Measurements from ENCODE around the gene FIGNL2.

DNA sequence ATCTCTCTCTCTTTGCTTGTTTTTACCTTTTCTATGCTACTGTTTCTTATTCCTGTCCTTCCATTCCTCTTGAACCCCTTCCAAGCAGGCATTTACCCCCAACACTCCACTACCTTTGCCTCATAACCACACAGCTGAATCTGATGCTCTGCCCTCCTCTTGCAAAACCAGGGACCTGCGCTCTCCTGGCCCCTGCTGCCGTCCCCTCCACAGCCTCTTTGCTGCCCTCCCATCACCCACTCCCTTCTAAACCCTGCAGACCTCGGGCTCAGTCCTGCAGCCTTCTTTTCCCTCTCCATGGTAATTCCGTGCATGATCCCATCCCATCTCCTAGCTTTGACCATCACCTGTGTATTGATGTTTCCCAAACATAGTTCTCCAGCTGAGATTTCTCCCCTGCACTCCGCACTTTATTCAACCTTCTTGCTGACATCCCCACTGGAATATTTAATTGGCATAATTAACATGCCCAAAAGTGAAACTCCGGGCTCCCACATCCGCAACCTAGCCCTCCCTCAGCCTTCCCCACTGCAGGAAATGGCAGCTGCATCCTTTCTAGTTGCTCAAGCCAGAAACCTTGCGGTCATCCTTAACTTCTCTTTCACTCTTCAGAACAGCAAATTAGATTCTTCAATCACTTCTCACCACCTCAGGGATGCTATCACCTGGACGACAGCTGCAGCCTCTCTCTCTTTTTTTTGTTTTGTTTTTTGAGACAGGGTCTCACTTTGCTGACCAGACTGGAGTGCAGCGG lies 16.0 kb downstream of the FIGNL2 start:
- TF ChIP-seq GATA2 (IDR thresholded peaks at IDR 0.05; ENCODE audit: low read depth, low read length) (no peak), GATA3 (IDR thresholded peaks at IDR 0.05; ENCODE audit: low read depth, low read length) (no peak)

Data from SH-SY5Y (cell line).